PFSK-1 (cell line): ENCODE measurements around the gene OS9.

Experiments used
- FOXP2 ChIP-seq: optimal IDR thresholded peaks from 2 replicates; pipeline ENCODE3; 2011; ENCODE audit warnings: borderline replicate concordance, control low read depth, inconsistent platforms; ENCODE audit not compliant: insufficient read depth; ENCODE audit errors: extremely low read length, extremely low read depth
- POLR2AphosphoS5 ChIP-seq: IDR thresholded peaks from 2 replicates; pipeline ENCODE4 v1.6.1; 2012; ENCODE audit warnings: low read depth, mild to moderate bottlenecking, control low read depth, low read length, moderate library complexity
- REST ChIP-seq, 2 experiments: IDR thresholded peaks; 2 replicates each; pipeline versions ENCODE4 v1.6.1 to v1.8.0; 2011 to 2012; ENCODE audit warnings: low read depth in 2 of 2, low read length in 2 of 2, control low read depth in 1 of 2, inconsistent platforms in 1 of 2, mild to moderate bottlenecking in 1 of 2, moderate library complexity in 1 of 2; ENCODE audit not compliant: insufficient read depth in 1 of 2
- SIN3A ChIP-seq: IDR thresholded peaks from 2 replicates; pipeline ENCODE4 v1.6.1; 2012; ENCODE audit warnings: mild to moderate bottlenecking, low read length, moderate library complexity, borderline replicate concordance; ENCODE audit not compliant: insufficient read depth
- TAF1 ChIP-seq: IDR thresholded peaks from 2 replicates; pipeline ENCODE4 v1.6.1; 2012; ENCODE audit warnings: low read length, control low read depth, borderline replicate concordance; ENCODE audit not compliant: insufficient read depth

The OS9 gene

GRCh38 chr12:57658890-57659289, 35.0 kb upstream of the OS9 start:
- TF ChIP-seq SIN3A (no peak), TAF1 (no peak), POLR2AphosphoS5 (no peak), FOXP2 (no peak), REST (IDR thresholded peaks at IDR 0.05; ENCODE audit: insufficient read depth in 1 of 2, low read depth in 2 of 2, low read length in 2 of 2) (no peak)

GRCh38 chr12:57661376-57661775, 32.6 kb upstream of the OS9 start:
- TF ChIP-seq TAF1 (no peak), FOXP2 (no peak), POLR2AphosphoS5 (no peak), SIN3A (no peak), REST (IDR thresholded peaks at IDR 0.05; ENCODE audit: insufficient read depth in 1 of 2, low read depth in 2 of 2, low read length in 2 of 2) (no peak)

- TF ChIP-seq REST (IDR thresholded peaks at IDR 0.05; ENCODE audit: insufficient read depth in 1 of 2, low read depth in 2 of 2, low read length in 2 of 2), result no peak
- TF ChIP-seq TAF1, result no peak
- TF ChIP-seq FOXP2, result no peak
- TF ChIP-seq POLR2AphosphoS5, result no peak
- no peak for TF ChIP-seq SIN3A
These were observed 27.0 kb upstream of the OS9 start for GRCh38 chr12:57666897-57667296.

GRCh38 chr12:57672801-57673200, 21.1 kb upstream of the OS9 start:
- TF ChIP-seq SIN3A, result no peak
- TF ChIP-seq FOXP2, result no peak
- TF ChIP-seq TAF1, result no peak
- no peak for TF ChIP-seq POLR2AphosphoS5
- TF ChIP-seq REST (IDR thresholded peaks at IDR 0.05; ENCODE audit: insufficient read depth in 1 of 2, low read depth in 2 of 2, low read length in 2 of 2), result no peak

- TF ChIP-seq SIN3A (no peak), TAF1 (no peak), POLR2AphosphoS5 (no peak), FOXP2 (no peak), REST (IDR thresholded peaks at IDR 0.05; ENCODE audit: insufficient read depth in 1 of 2, low read depth in 2 of 2, low read length in 2 of 2) (no peak)
These were observed 19.2 kb upstream of the OS9 start for GRCh38 chr12:57674691-57675090.
